ENCODE results near the gene STEAP2. TPM values are rescaled to one million over a fixed set of nuclear protein-coding genes. Genes with fewer than 3 reads are reported as not detected.

The STEAP2 gene
- total and polyA plus RNA-seq, 9 donors, result 10.0 to 47.1 (median 26.6) TPM

- WGBS, 3 donors, result 82 to 96% (median 88%) methylated on average over 1 of the region's 1 CpG
- Histone ChIP-seq H3K4me3 (no peak overlapping the region), H3K27me3 (no peaks in the 10 kb centered on the region), H3K4me1 (ENCODE audit: insufficient read depth) (no peaks in the 10 kb centered on the region), H3K9me3 (no peaks in the 10 kb centered on the region), H3K36me3 (no peaks in the 10 kb centered on the region), H3K27ac (no peak overlapping the region)
- no peak for TF ChIP-seq POLR2A (IDR thresholded peaks at IDR 0.05)
- TF ChIP-seq, protein P1, sequence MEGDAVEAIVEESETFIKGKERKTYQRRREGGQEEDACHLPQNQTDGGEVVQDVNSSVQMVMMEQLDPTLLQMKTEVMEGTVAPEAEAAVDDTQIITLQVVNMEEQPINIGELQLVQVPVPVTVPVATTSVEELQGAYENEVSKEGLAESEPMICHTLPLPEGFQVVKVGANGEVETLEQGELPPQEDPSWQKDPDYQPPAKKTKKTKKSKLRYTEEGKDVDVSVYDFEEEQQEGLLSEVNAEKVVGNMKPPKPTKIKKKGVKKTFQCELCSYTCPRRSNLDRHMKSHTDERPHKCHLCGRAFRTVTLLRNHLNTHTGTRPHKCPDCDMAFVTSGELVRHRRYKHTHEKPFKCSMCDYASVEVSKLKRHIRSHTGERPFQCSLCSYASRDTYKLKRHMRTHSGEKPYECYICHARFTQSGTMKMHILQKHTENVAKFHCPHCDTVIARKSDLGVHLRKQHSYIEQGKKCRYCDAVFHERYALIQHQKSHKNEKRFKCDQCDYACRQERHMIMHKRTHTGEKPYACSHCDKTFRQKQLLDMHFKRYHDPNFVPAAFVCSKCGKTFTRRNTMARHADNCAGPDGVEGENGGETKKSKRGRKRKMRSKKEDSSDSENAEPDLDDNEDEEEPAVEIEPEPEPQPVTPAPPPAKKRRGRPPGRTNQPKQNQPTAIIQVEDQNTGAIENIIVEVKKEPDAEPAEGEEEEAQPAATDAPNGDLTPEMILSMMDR (IDR thresholded peaks at IDR 0.05), result no peak
- TF ChIP-seq EP300 (IDR thresholded peaks at IDR 0.05), result no peak
- no peak for DNase-seq
- intact Hi-C loops (cut with DNase I), result loop anchor here in 2 of 4 donors (10.0 kb wide), 2 partner anchors 114 to 156 kb away; partner anchors contain the start of gene STEAP1 (in 1 of the 2)
These were observed 57.6 kb downstream of the STEAP2 start for GRCh38 chr7:90269163-90269562.

GRCh38 chr7:90270431-90271178, 59.1 kb downstream of the STEAP2 start:
- no peak overlapping the region for H3K27ac ChIP-seq
- WGBS, 3 donors, result 95 to 98% (median 97%) methylated on average over 2 of the region's 2 CpGs
- TF ChIP-seq, protein P1 (IDR thresholded peaks at IDR 0.05), result no peak
- TF ChIP-seq EP300 (IDR thresholded peaks at IDR 0.05), result no peak
- no peak for TF ChIP-seq POLR2A (IDR thresholded peaks at IDR 0.05)
- no peaks in the 10 kb centered on the region for H3K9me3 ChIP-seq
- H3K4me1 ChIP-seq (ENCODE audit: insufficient read depth), result no peaks in the 10 kb centered on the region
- no peak overlapping the region for H3K4me3 ChIP-seq
- intact Hi-C loops (cut with DNase I), result no loop called here
- DNase-seq, result no peak
- H3K27me3 ChIP-seq, result no peaks in the 10 kb centered on the region
- no peaks in the 10 kb centered on the region for H3K36me3 ChIP-seq

GRCh38 chr7:90271753-90272152, 60.2 kb downstream of the STEAP2 start:
- WGBS, 3 donors, result 63 to 69% (median 66%) methylated on average over 2 of the region's 2 CpGs
- Histone ChIP-seq H3K4me3 (no peak overlapping the region), H3K4me1 (ENCODE audit: insufficient read depth) (no peaks in the 10 kb centered on the region), H3K36me3 (no peaks in the 10 kb centered on the region), H3K27me3 (no peaks in the 10 kb centered on the region), H3K9me3 (no peaks in the 10 kb centered on the region), H3K27ac (no peak overlapping the region)
- TF ChIP-seq, protein P1 (IDR thresholded peaks at IDR 0.05), result no peak
- TF ChIP-seq EP300 (IDR thresholded peaks at IDR 0.05), result no peak
- no peak for TF ChIP-seq POLR2A (IDR thresholded peaks at IDR 0.05)
- intact Hi-C loops (cut with DNase I), result no loop called here
- DNase-seq, result no peak

- no peak overlapping the region for H3K4me3 ChIP-seq
- H3K27ac ChIP-seq, result no peak overlapping the region
- 94 to 96% (median 94%) methylated on average over 2 of the region's 2 CpGs for WGBS, 3 donors
- TF ChIP-seq EP300 (IDR thresholded peaks at IDR 0.05), result no peak
- no peak for TF ChIP-seq POLR2A (IDR thresholded peaks at IDR 0.05)
- TF ChIP-seq, protein P1 (IDR thresholded peaks at IDR 0.05), result no peak
- H3K36me3 ChIP-seq, result no peaks in the 10 kb centered on the region
- H3K9me3 ChIP-seq, result no peaks in the 10 kb centered on the region
- H3K27me3 ChIP-seq, result no peaks in the 10 kb centered on the region
- DNase-seq, result no peak
- no peaks in the 10 kb centered on the region for H3K4me1 ChIP-seq (ENCODE audit: insufficient read depth)
- intact Hi-C loops (cut with DNase I), result no loop called here
These were observed 60.7 kb downstream of the STEAP2 start for GRCh38 chr7:90272242-90272641.

Data from ovary (tissue), 9 donors.